Activated CD8-positive, alpha-beta memory T cell treated with anti-CD3 and anti-CD28 coated beads, Interleukin-2, amount 50 U/mL, for 24 hours (primary cell): ENCODE results near the gene DIAPH2.
"Not testable (repeated sequence)": the region's sequence is repeated elsewhere in the genome, so short reads cannot be mapped to it uniquely, and the experiment has no call there.

ENCODE experiments used
- DNase-seq: peaks from one replicate; pipeline ENCODE4 v3.0.0-alpha.2; 2020; ENCODE audit errors: extremely low read depth

DIAPH2 gene

DNA sequence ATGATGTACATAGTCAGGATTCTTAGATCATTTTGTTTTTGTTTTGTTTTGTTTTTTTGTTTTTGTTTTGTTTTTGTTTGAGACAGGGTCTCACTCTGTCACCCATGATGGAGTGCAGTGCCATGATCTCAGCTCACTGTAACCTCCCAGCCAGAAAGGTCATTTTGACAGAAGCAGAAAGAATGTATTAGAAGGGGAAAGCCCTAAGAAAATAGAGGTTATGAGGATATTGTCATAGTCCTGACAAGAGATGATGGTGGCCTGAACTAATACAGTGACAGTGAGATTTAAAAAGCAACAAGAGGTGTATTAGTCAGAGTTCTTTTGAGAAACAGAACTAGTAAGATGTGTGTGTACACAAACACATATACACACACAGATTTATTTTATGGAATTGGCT is 702.4 kb downstream of the DIAPH2 start:
- no peak for DNase-seq

DNA sequence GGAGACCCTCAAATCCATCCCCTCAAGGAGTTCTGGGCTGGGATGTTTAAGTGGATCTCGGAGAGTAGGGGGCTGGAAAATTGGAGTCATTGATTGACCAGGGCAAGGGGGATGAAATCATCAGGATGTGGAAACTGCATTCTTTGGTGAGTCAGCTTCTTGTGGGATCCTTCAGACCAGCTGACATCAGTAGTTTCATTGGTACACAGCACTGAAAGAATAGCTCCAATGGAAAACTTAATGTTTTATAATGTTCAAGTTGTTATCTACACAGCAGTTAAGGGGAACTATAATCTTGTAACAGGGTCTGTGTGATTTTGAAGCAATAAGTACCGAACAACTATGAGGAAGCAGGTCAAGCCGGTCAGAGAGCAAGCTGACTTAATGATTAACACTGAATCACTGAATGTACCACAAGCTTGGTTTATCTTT is 705.1 kb downstream of the DIAPH2 start:
- no peak for DNase-seq

DNA sequence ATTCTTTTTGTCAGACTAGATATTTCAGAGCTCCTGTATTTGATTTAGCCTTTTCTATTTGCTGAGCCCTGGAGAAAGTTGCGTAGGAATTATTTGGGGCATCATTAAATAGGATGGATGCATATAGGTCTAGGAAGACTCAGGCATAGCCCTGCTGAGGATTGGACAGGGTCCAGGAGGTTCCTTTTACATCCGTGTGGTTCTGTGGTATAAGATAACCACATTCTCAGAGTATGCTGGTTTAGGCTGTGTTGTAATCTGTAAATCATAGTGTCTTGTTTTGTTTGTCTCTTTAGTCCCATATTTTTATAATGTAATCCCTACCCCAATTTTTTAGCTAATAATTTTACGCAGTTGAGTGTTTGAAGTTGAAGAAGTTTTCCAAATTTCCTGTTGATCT is 712.7 kb downstream of the DIAPH2 start:
- DNase-seq = no peak

GRCh38 chrX:97398030-97398551 is 713.4 kb downstream of the DIAPH2 start:
- DNase-seq = no peak

DNA sequence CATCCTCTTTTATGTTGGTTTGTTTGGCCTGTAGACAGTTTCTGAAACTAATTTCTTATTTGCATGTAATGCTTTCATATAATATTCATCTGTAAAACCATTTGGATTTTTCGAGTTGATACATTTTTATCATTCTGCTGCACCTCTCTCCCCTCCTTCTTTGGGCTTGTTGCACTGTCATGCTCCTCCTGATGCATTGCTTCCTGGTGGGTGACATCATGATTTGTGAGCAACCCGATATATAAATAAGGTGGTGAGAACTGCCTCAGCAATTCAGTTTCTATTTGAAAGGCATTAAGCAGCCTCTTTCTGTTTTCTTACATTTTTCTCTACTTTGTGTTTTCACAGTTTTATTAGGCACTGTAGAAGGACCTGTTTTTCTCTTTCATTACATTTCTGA is 714.8 kb downstream of the DIAPH2 start:
- DNase-seq = no peak

DNA sequence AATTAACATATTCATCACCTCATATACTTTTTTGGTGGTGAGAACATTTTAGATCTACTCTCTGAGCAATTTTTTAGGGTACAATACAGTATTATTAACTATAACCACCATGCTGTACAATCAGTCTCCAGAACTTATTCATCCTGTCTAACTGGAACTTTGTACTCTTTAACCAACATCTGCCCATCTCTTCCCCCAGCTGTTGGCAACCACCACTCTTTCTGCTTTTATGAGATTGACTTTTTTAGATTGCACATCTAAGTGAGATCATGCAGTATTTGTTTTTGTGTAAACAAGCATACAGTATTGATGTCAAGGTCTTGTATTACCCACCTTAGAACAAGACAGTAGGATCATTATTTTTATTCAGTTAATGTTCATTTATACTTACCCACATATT is 715.9 kb downstream of the DIAPH2 start:
- DNase-seq = no peak

- no peak for DNase-seq
Measured at GRCh38 chrX:97401154-97401553, 716.5 kb downstream of the DIAPH2 start.

- DNase-seq = no peak
Measured at GRCh38 chrX:97401586-97402136, 717.0 kb downstream of the DIAPH2 start.

DNA sequence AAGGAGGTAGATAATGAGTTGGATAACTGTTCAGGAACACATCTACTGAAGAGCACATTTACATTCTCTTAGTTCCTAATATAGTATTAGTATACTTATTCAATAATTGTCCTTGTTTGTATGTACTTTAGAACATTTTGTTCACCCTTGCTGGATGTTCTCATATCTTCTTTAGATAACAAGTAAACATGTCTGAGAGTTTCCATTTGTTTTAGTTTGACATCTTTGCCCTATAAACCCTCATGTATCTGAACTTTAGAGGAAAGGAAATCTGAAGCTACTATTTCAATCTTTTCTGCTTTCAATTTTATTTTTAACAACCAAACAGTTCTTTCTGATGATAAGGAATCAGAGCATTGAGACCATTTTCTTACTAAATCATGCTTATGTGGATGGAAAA is 717.7 kb downstream of the DIAPH2 start:
- DNase-seq = no peak

- no peak for DNase-seq
Measured at GRCh38 chrX:97402903-97403302, 718.3 kb downstream of the DIAPH2 start.

- no peak for DNase-seq
Measured at GRCh38 chrX:97405031-97405660, 720.5 kb downstream of the DIAPH2 start.

DNA sequence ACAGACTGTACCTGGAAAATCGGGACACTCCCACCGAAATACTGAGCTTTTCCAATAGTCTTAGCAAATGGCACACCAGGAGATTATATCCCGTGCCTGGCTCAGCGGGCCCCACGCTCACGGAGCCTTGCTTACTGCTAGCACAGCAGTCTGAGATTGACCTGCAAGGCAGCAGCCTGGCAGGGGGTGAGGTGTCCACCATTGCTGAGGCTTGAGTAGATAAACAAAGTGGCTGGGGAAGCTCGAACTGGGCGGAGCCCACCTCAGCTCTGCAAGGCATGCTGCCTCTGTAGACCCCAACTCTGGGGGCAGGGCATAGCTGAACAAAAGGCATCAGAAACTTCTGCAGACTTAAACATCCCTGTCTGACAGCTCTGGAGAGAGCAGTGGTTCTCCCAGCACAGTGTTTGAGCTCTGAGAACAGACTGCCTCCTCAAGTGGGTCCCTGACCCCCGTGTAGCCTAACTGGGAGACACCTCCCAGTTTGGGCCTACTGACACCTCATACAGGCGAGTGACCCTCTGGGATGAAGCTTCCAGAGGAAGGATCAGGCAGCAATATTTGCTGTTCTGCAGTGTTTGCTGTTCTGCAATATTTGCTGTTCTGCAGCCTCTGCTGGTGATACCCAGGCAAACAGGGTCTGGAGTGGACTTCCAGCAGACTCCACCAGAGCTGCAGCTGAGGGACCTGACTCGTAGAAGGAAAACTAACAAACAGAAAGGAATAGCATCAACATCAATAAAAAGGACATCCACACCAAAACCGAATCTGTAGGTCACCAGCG is 725.2 kb downstream of the DIAPH2 start:
- DNase-seq = not testable (repeated sequence)

GRCh38 chrX:97416461-97416860 is 731.8 kb downstream of the DIAPH2 start:
- DNase-seq = no peak

- no peak for DNase-seq
Measured at GRCh38 chrX:97429101-97429500, 744.5 kb downstream of the DIAPH2 start.

DNA sequence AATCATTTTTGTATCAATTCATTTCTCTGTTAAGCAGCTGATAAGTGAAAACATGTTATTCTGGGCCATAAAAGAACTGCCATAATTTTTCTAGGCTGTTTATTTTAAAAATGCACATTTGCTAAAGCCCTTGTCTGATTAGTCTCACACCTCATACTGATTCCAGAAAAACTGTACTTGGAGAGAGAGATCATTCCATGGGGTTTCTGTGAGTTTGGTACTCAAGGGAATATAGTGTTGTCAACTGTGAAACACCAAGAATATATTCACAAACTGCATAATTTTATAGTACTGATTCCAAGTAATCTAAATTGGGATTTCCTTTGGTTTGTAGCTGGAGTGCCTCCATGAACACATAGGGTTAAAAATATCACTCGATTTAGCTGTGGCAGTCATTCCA is 746.6 kb downstream of the DIAPH2 start:
- DNase-seq = no peak

GRCh38 chrX:97446298-97446882 is 761.7 kb downstream of the DIAPH2 start:
- no peak for DNase-seq

GRCh38 chrX:97447306-97447705 is 762.7 kb downstream of the DIAPH2 start:
- DNase-seq = no peak

DNA sequence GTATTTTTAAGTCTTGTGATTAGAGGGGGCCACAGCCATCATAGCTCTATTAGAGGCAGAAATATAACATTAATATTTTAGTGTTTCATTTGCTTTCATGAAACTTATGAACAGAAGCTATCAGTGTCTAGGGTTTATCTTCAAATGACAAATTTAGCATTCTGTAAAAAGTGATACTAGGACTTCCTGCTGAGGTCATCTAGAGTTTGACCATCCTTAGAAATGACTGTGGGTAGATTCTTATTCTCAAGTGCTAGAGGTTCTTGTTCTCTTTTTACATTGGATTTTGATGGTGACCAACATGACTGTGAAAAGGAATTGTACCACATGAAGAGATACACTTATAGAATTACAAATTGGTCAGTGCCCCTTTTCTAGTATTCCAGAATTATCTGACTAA is 767.6 kb downstream of the DIAPH2 start:
- no peak for DNase-seq

- no peak for DNase-seq
Measured at GRCh38 chrX:97461763-97462162, 777.1 kb downstream of the DIAPH2 start.

DNA sequence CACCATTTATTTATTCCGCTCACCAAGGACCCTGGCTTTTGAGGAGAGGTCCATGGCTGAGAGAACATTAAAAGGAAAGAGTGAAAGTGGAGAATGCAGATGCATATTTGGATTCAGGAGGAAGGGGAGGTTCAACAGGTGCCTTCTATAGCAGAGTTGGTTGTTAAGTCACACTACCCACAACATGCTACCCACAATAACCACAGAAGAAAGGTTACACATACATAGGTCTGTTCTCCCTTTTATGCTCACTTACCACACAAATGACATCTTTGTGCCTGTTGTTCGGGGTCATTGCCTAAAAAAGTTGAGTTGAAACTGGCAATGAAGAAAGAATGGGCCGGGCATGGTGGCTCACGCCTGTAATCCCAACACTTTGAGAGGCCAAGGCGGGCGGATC is 786.4 kb downstream of the DIAPH2 start:
- no peak for DNase-seq

- no peak for DNase-seq
Measured at GRCh38 chrX:97474933-97475332, 790.3 kb downstream of the DIAPH2 start.

GRCh38 chrX:97479106-97479890 is 794.7 kb downstream of the DIAPH2 start:
- DNase-seq = no peak
